SK-MEL-5 (cell line): ENCODE measurements around the gene TUBB. TPM values are rescaled to one million over a fixed set of nuclear protein-coding genes. Genes with fewer than 3 reads are reported as not detected.
"Not testable (repeated sequence)": the region's sequence is repeated elsewhere in the genome, so short reads cannot be mapped to it uniquely, and the experiment has no call there.

Experiments used
- DNase-seq: peaks from one replicate; pipeline ENCODE4 v3.0.0-alpha.2; 2016; ENCODE audit warnings: low read depth, low spot score
- in situ Hi-C: cut with HindIII; loops from 2 replicates; pipeline ENCODE4 v1.10.0; 2016; ENCODE audit warnings: low sequenced_read_pairs, high pct_unique_total_duplicates, low pct_unique_long_range_greater_than_20kb
- small RNA-seq, 2 experiments: library from RNA; depleted of rRNA; stranded (forward); fragments of <200 nt; gene quantifications; one replicate each; pipeline ENCODE3, GENCODE V24; 2014
- total RNA-seq: library from RNA; depleted of rRNA; stranded (reverse); fragments of >200 nt; shearing (Covaris generic); gene quantifications from 2 replicates; pipeline ENCODE4 v1.2.3, GENCODE V29; 2014; rRNA removed

TUBB gene
- total RNA-seq, 1 experiment from 2014 or later, result 457 TPM

GRCh38 chr6:30765495-30765894, 45.3 kb downstream of the TUBB start:
- in situ Hi-C loops, DNase-seq: not testable (repeated sequence)

- in situ Hi-C loops, result no loop called here
Observed at GRCh38 chr6:30766461-30767157, 46.5 kb downstream of the TUBB start.

GRCh38 chr6:30767158-30767943, 47.2 kb downstream of the TUBB start:
- in situ Hi-C loops, result no loop called here

More at GRCh38 chr6:30766461-30767157, 46.5 kb downstream of the TUBB start:
- DNase-seq, result peak; percentile 88

GRCh38 chr6:30767944-30768301, 47.8 kb downstream of the TUBB start:
- in situ Hi-C loops, result no loop called here
- no peak for DNase-seq

More at GRCh38 chr6:30767158-30767943, 47.2 kb downstream of the TUBB start:
- no peak for DNase-seq

GRCh38 chr6:30768634-30769087, 48.5 kb downstream of the TUBB start:
- DNase-seq, result no peak
- in situ Hi-C loops, result no loop called here

- peak; percentile 80 for DNase-seq
- in situ Hi-C loops, result no loop called here
Observed at GRCh38 chr6:30769088-30769852, 49.1 kb downstream of the TUBB start.

GRCh38 chr6:30769853-30770524, 49.8 kb downstream of the TUBB start:
- DNase-seq, result no peak
- in situ Hi-C loops, result no loop called here

- no peak for DNase-seq
- in situ Hi-C loops, result no loop called here
Observed at GRCh38 chr6:30770592-30770991, 50.4 kb downstream of the TUBB start.

- in situ Hi-C loops, result no loop called here
- no peak for DNase-seq
Observed at GRCh38 chr6:30774701-30775100, 54.5 kb downstream of the TUBB start.

Small RNA genes lying within 50 kb of the gene (small RNA-seq; reads per million reads assigned to genes)
- gene RF00019 (0 reads per million in 2 experiments), gene RN7SL353P (0 reads per million in 2 experiments)

Other genes starting within 250 kb of the TUBB start
- 174 and 181 TPM in 2 replicates for gene HLA-E, start 230.8 kb upstream of the TUBB start, total RNA-seq
- gene GNL1, start 163.9 kb upstream of the TUBB start, total RNA-seq, result 39.6 TPM in 2 replicates
- 8.0 and 8.5 TPM in 2 replicates for gene PRR3, start 163.1 kb upstream of the TUBB start, total RNA-seq
- gene ABCF1, start 148.9 kb upstream of the TUBB start, total RNA-seq, result 44.5 and 50.0 TPM in 2 replicates
- 52.4 and 54.1 TPM in 2 replicates for gene PPP1R10, start 103.1 kb upstream of the TUBB start, total RNA-seq
- gene MRPS18B, start 102.5 kb upstream of the TUBB start, total RNA-seq, result 126 and 141 TPM in 2 replicates
- gene ATAT1, start 93.5 kb upstream of the TUBB start, total RNA-seq, result 1.8 and 3.9 TPM in 2 replicates
- gene C6orf136, start 73.2 kb upstream of the TUBB start, total RNA-seq, result 4.5 and 5.2 TPM in 2 replicates
- gene DHX16, start 47.3 kb upstream of the TUBB start, total RNA-seq, result 38.3 and 41.6 TPM in 2 replicates
- gene PPP1R18, start 33.7 kb upstream of the TUBB start, total RNA-seq, result 15.5 and 18.5 TPM in 2 replicates
- gene NRM, start 29.4 kb upstream of the TUBB start, total RNA-seq, result 3.2 and 4.6 TPM in 2 replicates
- gene MDC1, start 3.1 kb upstream of the TUBB start, total RNA-seq, result 5.0 and 12.0 TPM in 2 replicates
- 159 and 182 TPM in 2 replicates for gene FLOT1, start 22.3 kb downstream of the TUBB start, total RNA-seq
- 143 and 149 TPM in 2 replicates for gene IER3, start 24.2 kb downstream of the TUBB start, total RNA-seq
- gene DDR1, start 164.2 kb downstream of the TUBB start, total RNA-seq, result 33.2 and 34.1 TPM in 2 replicates
- 16.3 and 18.0 TPM in 2 replicates for gene GTF2H4, start 187.9 kb downstream of the TUBB start, total RNA-seq
- gene VARS2, start 193.9 kb downstream of the TUBB start, total RNA-seq, result 36.5 and 44.1 TPM in 2 replicates
- gene SFTA2, start 211.8 kb downstream of the TUBB start, total RNA-seq, result not detected in 2 replicates
- not detected in 2 replicates for gene MUCL3, start 220.6 kb downstream of the TUBB start, total RNA-seq